SK-N-SH treated with all-trans-retinoic acid at 6 μM for 48 hours (cell line): ENCODE measurements around the gene PTPRN2.

Source experiments
- ATAC-seq: fragments of 200-7000 bp; cut with Tn5 transposase; 3 replicates; pipeline ENCODE4 v1.9.1; 2020; ENCODE audit warnings: mild to moderate bottlenecking, moderate library complexity
- ARNTL ChIP-seq: fragments of 450-650 bp; formaldehyde crosslinking; IDR thresholded peaks from 2 replicates; pipeline ENCODE4 v1.5.0; 2020; ENCODE audit warnings: low read depth, mild to moderate bottlenecking, moderate library complexity, borderline replicate concordance
- CREB5 ChIP-seq: fragments of 250-450 bp; sonication (Bioruptor Pico); IDR thresholded peaks from 2 replicates; pipeline ENCODE4 v1.5.1; 2020; ENCODE audit warnings: low read depth, mild to moderate bottlenecking, moderate library complexity
- CSDC2 ChIP-seq: fragments of 250-450 bp; sonication (Bioruptor Pico); IDR thresholded peaks from 2 replicates; pipeline ENCODE4 v1.5.0; 2020; ENCODE audit warnings: mild to moderate bottlenecking, moderate library complexity
- CSRNP3 ChIP-seq: fragments of 250-450 bp; sonication (Bioruptor Pico); IDR thresholded peaks from 2 replicates; pipeline ENCODE4 v1.5.1; 2021; ENCODE audit warnings: mild to moderate bottlenecking, moderate library complexity
- ESRRG ChIP-seq: fragments of 250-450 bp; sonication (Bioruptor Pico); IDR thresholded peaks from 2 replicates; pipeline ENCODE4 v1.6.1; 2021; ENCODE audit warnings: mild to moderate bottlenecking
- GLIS3 ChIP-seq: fragments of 250-450 bp; sonication (Bioruptor Pico); IDR thresholded peaks from 2 replicates; pipeline ENCODE4 v1.5.0; 2020; ENCODE audit warnings: mild to moderate bottlenecking, moderate library complexity
- ISL1 ChIP-seq: fragments of 250-450 bp; sonication (Bioruptor Pico); IDR thresholded peaks from 2 replicates; pipeline ENCODE4 v2.1.2; 2022; ENCODE audit warnings: mild to moderate bottlenecking, moderate library complexity
- OSR1 ChIP-seq: fragments of 250-450 bp; sonication (Bioruptor Pico); IDR thresholded peaks from 2 replicates; pipeline ENCODE4 v1.8.0; 2022; ENCODE audit warnings: moderate library complexity, mild to moderate bottlenecking, inconsistent platforms
- PPARA ChIP-seq: fragments of 250-450 bp; sonication (Bioruptor Pico); IDR thresholded peaks from 2 replicates; pipeline ENCODE4 v1.5.0; 2020; ENCODE audit warnings: mild to moderate bottlenecking, borderline replicate concordance
- SNAI2 ChIP-seq: fragments of 250-450 bp; sonication (Bioruptor Pico); IDR thresholded peaks from 2 replicates; pipeline ENCODE4 v1.5.0; 2020; ENCODE audit warnings: mild to moderate bottlenecking, moderate library complexity
- TCF4 ChIP-seq: fragments of 250-450 bp; sonication (Bioruptor Pico); IDR thresholded peaks from 2 replicates; pipeline ENCODE4 v1.8.0; 2021; ENCODE audit warnings: mild to moderate bottlenecking, moderate library complexity, borderline replicate concordance
- TOX ChIP-seq: fragments of 250-450 bp; sonication (Bioruptor Pico); IDR thresholded peaks from 2 replicates; pipeline ENCODE4 v1.8.0; 2021; ENCODE audit warnings: mild to moderate bottlenecking, moderate library complexity, borderline replicate concordance
- TSHZ2 ChIP-seq: fragments of 250-450 bp; sonication (Bioruptor Pico); IDR thresholded peaks from 2 replicates; pipeline ENCODE4 v1.5.0; 2020; ENCODE audit warnings: mild to moderate bottlenecking, moderate library complexity
- ZC3H10 ChIP-seq: fragments of 250-450 bp; sonication (Bioruptor Pico); IDR thresholded peaks from 2 replicates; pipeline ENCODE4 v1.5.1; 2021; ENCODE audit warnings: mild to moderate bottlenecking, moderate library complexity
- ZFP3 ChIP-seq: fragments of 250-450 bp; sonication (Bioruptor Pico); IDR thresholded peaks from 2 replicates; pipeline ENCODE4 v1.5.0; 2020; ENCODE audit warnings: mild to moderate bottlenecking, moderate library complexity
- ZNF565 ChIP-seq: fragments of 450-650 bp; formaldehyde crosslinking; conservative IDR thresholded peaks from 2 replicates; pipeline ENCODE4 v1.5.0; 2020; ENCODE audit warnings: low read depth, mild to moderate bottlenecking, moderate library complexity
- ZNF70 ChIP-seq: fragments of 450-650 bp; formaldehyde crosslinking; IDR thresholded peaks from 2 replicates; pipeline ENCODE4 v1.5.0; 2020; ENCODE audit warnings: mild to moderate bottlenecking, moderate library complexity
- ZNF8 ChIP-seq: fragments of 450-650 bp; formaldehyde crosslinking; IDR thresholded peaks from 2 replicates; pipeline ENCODE4 v1.5.0; 2020; ENCODE audit warnings: mild to moderate bottlenecking, moderate library complexity
- TF ChIP-seq, protein P1 (sequence below): fragments of 250-450 bp; sonication (Bioruptor Pico); IDR thresholded peaks from 2 replicates; pipeline ENCODE4 v1.8.0; 2021; ENCODE audit warnings: low read depth, mild to moderate bottlenecking, moderate library complexity, borderline replicate concordance

PTPRN2 gene

GRCh38 chr7:158476331-158476932 is 111.2 kb downstream of the PTPRN2 start:
- ATAC-seq, result no peak
- TF ChIP-seq ZNF8 (CRISPR knock-in tag) (no peak), SNAI2 (CRISPR knock-in tag) (no peak), ARNTL (no peak), ESRRG (CRISPR knock-in tag) (no peak), TOX (no peak), ZC3H10 (CRISPR knock-in tag) (no peak), CREB5 (CRISPR knock-in tag) (no peak), PPARA (CRISPR knock-in tag) (no peak), ZFP3 (CRISPR knock-in tag) (no peak), CSRNP3 (CRISPR knock-in tag) (no peak), ZNF565 (no peak), TSHZ2 (CRISPR knock-in tag) (no peak), GLIS3 (CRISPR knock-in tag) (no peak), OSR1 (CRISPR knock-in tag) (no peak), ZNF70 (no peak), ISL1 (no peak)
- TF ChIP-seq, protein P1, sequence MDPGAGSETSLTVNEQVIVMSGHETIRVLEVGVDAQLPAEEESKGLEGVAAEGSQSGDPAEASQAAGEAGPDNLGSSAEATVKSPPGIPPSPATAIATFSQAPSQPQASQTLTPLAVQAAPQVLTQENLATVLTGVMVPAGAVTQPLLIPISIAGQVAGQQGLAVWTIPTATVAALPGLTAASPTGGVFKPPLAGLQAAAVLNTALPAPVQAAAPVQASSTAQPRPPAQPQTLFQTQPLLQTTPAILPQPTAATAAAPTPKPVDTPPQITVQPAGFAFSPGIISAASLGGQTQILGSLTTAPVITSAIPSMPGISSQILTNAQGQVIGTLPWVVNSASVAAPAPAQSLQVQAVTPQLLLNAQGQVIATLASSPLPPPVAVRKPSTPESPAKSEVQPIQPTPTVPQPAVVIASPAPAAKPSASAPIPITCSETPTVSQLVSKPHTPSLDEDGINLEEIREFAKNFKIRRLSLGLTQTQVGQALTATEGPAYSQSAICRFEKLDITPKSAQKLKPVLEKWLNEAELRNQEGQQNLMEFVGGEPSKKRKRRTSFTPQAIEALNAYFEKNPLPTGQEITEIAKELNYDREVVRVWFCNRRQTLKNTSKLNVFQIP (CRISPR knock-in tag), result no peak

GRCh38 chr7:158475679-158476052 is 112.0 kb downstream of the PTPRN2 start:
- TF ChIP-seq ZFP3 (CRISPR knock-in tag) (no peak), TCF4 (no peak), CREB5 (CRISPR knock-in tag) (no peak), ARNTL (no peak), ISL1 (no peak), ZC3H10 (CRISPR knock-in tag) (no peak), OSR1 (CRISPR knock-in tag) (no peak), TSHZ2 (CRISPR knock-in tag) (no peak), CSDC2 (no peak), SNAI2 (CRISPR knock-in tag) (no peak)
- TF ChIP-seq, all 23 proteins: peak for 0

More at GRCh38 chr7:158475679-158476052, 112.0 kb downstream of the PTPRN2 start:
- no peak for ATAC-seq
